Measurements from ENCODE around the gene CGB5. TPM values are rescaled to one million over a fixed set of nuclear protein-coding genes. Genes with fewer than 3 reads are reported as not detected.

Gene CGB5
- polyA plus RNA-seq, 1 donor from 2014 or later: not detected

GRCh38 chr19:48999481-49000325 is 43.9 kb upstream of the CGB5 start:
- H3K27me3 ChIP-seq (ENCODE audit: insufficient read depth, low read depth, low read length): no peaks in the 10 kb centered on the region
- H3K36me3 ChIP-seq (ENCODE audit: insufficient read depth, low read length): no peaks in the 10 kb centered on the region
- no peak overlapping the region for H3K4me2 ChIP-seq (ENCODE audit: low read length)
- no peak overlapping the region for H3K4me3 ChIP-seq (ENCODE audit: low read length)
- no peaks in the 10 kb centered on the region for H3K9me3 ChIP-seq (ENCODE audit: low read length)
- no peak overlapping the region for H2AFZ ChIP-seq (ENCODE audit: low read depth, low read length)
- no peaks in the 10 kb centered on the region for H3K9me2 ChIP-seq (ENCODE audit: insufficient read depth, low read length)
- no peak for TF ChIP-seq EP300 (conservative IDR thresholded peaks at IDR 0.05; ENCODE audit: poor library complexity, severe bottlenecking)
- peak; percentile 50 for TF ChIP-seq RAD21 (conservative IDR thresholded peaks at IDR 0.05)
- no peak for TF ChIP-seq TAF1 (IDR thresholded peaks at IDR 0.05; ENCODE audit: low read depth)
- TF ChIP-seq REST (IDR thresholded peaks at IDR 0.05; ENCODE audit: borderline replicate concordance): no peak
- TF ChIP-seq SMC3 (conservative IDR thresholded peaks at IDR 0.05; ENCODE audit: poor library complexity): peak; percentile 32
- peak; percentile 62 for TF ChIP-seq CTCF (IDR thresholded peaks at IDR 0.05; ENCODE audit: poor library complexity, severe bottlenecking)
- TF ChIP-seq MXI1 (conservative IDR thresholded peaks at IDR 0.05; ENCODE audit: poor library complexity, severe bottlenecking): no peak
- TF ChIP-seq EZH2 (IDR thresholded peaks at IDR 0.05; ENCODE audit: borderline replicate concordance, insufficient read depth, low read length, poor library complexity, severe bottlenecking): no peak
- H3K27ac ChIP-seq (ENCODE audit: low read length): no peak overlapping the region
- H3F3A ChIP-seq (ENCODE audit: insufficient read depth, low read length, poor library complexity, severe bottlenecking): no peaks in the 10 kb centered on the region
- H3K9ac ChIP-seq (ENCODE audit: low read length): no peak overlapping the region
- H4K20me1 ChIP-seq (ENCODE audit: insufficient read depth): no peaks in the 10 kb centered on the region
- H3K79me2 ChIP-seq (replicated peaks; ENCODE audit: insufficient read depth, low read length): peaks cover 9% of the 10 kb centered on the region

- H3K4me2 ChIP-seq (ENCODE audit: low read length): no peak overlapping the region
- no peak overlapping the region for H2AFZ ChIP-seq (ENCODE audit: low read depth, low read length)
- H3K36me3 ChIP-seq (ENCODE audit: insufficient read depth, low read length): no peaks in the 10 kb centered on the region
- no peaks in the 10 kb centered on the region for H4K20me1 ChIP-seq (ENCODE audit: insufficient read depth)
- H3K9me3 ChIP-seq (ENCODE audit: low read length): no peaks in the 10 kb centered on the region
- no peaks in the 10 kb centered on the region for H3K9me2 ChIP-seq (ENCODE audit: insufficient read depth, low read length)
- H3K27me3 ChIP-seq (ENCODE audit: insufficient read depth, low read depth, low read length): no peaks in the 10 kb centered on the region
- H3F3A ChIP-seq (ENCODE audit: insufficient read depth, low read length, poor library complexity, severe bottlenecking): no peaks in the 10 kb centered on the region
- no peak overlapping the region for H3K27ac ChIP-seq (ENCODE audit: low read length)
- no peaks in the 10 kb centered on the region for H3K79me2 ChIP-seq (replicated peaks; ENCODE audit: insufficient read depth, low read length)
- H3K4me3 ChIP-seq (ENCODE audit: low read length): no peak overlapping the region
- TF ChIP-seq TAF1 (IDR thresholded peaks at IDR 0.05; ENCODE audit: low read depth) (no peak), POLR2AphosphoS5 (IDR thresholded peaks at IDR 0.05) (no peak), MXI1 (conservative IDR thresholded peaks at IDR 0.05; ENCODE audit: poor library complexity, severe bottlenecking) (no peak), CTCF (IDR thresholded peaks at IDR 0.05; ENCODE audit: poor library complexity, severe bottlenecking) (no peak), RAD21 (conservative IDR thresholded peaks at IDR 0.05) (no peak), EZH2 (IDR thresholded peaks at IDR 0.05; ENCODE audit: borderline replicate concordance, insufficient read depth, low read length, poor library complexity, severe bottlenecking) (no peak), SMC3 (conservative IDR thresholded peaks at IDR 0.05; ENCODE audit: poor library complexity) (no peak), REST (IDR thresholded peaks at IDR 0.05; ENCODE audit: borderline replicate concordance) (no peak), EP300 (conservative IDR thresholded peaks at IDR 0.05; ENCODE audit: poor library complexity, severe bottlenecking) (no peak)
- no peak overlapping the region for H3K9ac ChIP-seq (ENCODE audit: low read length)
Measured at GRCh38 chr19:49004133-49004532, 39.5 kb upstream of the CGB5 start.

Measured in neural cell (in vitro differentiated cells).